ENCODE results near the gene SDK1.

The SDK1 gene

GRCh38 chr7:3916146-3916545 lies 615.1 kb downstream of the SDK1 start:
- no peak for DNase-seq (ENCODE audit: extremely low read depth, low read depth)
- no peak for TF ChIP-seq CTCF (IDR thresholded peaks at IDR 0.05; ENCODE audit: low read depth, low read length)

- TF ChIP-seq CTCF (IDR thresholded peaks at IDR 0.05; ENCODE audit: low read depth, low read length), result no peak
- no peak for DNase-seq (ENCODE audit: extremely low read depth, low read depth)
These were observed 616.4 kb downstream of the SDK1 start for GRCh38 chr7:3917436-3917835.

GRCh38 chr7:3918576-3918975 lies 617.5 kb downstream of the SDK1 start:
- no peak for DNase-seq (ENCODE audit: extremely low read depth, low read depth)
- TF ChIP-seq CTCF (IDR thresholded peaks at IDR 0.05; ENCODE audit: low read depth, low read length), result no peak

- DNase-seq (ENCODE audit: extremely low read depth, low read depth), result peak; percentile 25
- no peak; the same call in 1 of the 2 replicates for TF ChIP-seq CTCF (IDR thresholded peaks at IDR 0.05; ENCODE audit: low read depth, low read length)
These were observed 621.2 kb downstream of the SDK1 start for GRCh38 chr7:3922175-3922635.

GRCh38 chr7:3923307-3923918 lies 622.4 kb downstream of the SDK1 start:
- no peak for TF ChIP-seq CTCF (IDR thresholded peaks at IDR 0.05; ENCODE audit: low read depth, low read length)
- no peak for DNase-seq (ENCODE audit: extremely low read depth, low read depth)

GRCh38 chr7:3924277-3924676 lies 623.2 kb downstream of the SDK1 start:
- TF ChIP-seq CTCF (IDR thresholded peaks at IDR 0.05; ENCODE audit: low read depth, low read length), result no peak
- no peak for DNase-seq (ENCODE audit: extremely low read depth, low read depth)

- no peak for TF ChIP-seq CTCF (IDR thresholded peaks at IDR 0.05; ENCODE audit: low read depth, low read length)
- no peak for DNase-seq (ENCODE audit: extremely low read depth, low read depth)
These were observed 626.5 kb downstream of the SDK1 start for GRCh38 chr7:3927446-3928110.
